HG02798 (cell line): ENCODE results near the gene RNF17.

Experiments used
- ATAC-seq: cut with Tn5 transposase; IDR thresholded peaks from one replicate; pipeline ENCODE4 v1.9.1; 2021; ENCODE audit warnings: mild to moderate bottlenecking; ENCODE audit not compliant: unreplicated experiment, poor library complexity

RNF17 gene

DNA sequence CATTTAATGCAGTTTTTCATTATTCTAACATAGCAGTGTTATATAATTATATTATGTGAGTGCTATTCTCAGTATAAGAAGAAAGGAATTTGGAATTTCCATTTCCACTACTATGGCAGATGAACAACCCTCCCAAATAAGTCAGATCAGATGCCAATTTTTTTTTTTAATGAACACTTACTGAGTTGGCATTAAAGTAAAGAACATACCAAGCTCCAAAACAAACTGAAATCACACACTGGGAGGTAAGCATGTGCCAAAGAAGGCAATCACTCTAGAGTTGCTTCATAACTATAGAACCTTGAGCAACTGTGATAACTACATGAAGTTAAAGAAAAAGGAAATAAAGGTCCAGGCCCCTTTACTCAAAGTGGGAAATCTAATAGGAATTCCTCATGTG is 90.3 kb downstream of the RNF17 start:
- no peak for ATAC-seq

DNA sequence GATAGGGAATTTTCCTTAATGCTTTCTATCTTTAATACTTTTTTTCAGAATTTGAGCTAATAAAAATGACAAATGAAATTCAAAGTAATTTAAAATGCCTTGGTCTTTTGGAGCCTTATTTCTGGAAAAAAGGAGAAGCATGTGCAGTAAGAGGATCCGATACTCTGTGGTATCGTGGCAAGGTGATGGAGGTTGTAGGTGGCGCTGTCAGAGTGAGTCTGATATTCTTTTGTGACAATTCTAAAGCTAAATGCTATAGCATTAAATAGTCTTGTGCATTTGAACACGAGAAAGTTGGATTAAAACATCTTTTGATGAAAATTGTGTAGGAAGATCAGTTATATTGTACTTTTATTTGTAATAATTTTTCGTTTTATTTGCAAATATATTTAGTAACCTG is 95.0 kb downstream of the RNF17 start:
- ATAC-seq = no peak

DNA sequence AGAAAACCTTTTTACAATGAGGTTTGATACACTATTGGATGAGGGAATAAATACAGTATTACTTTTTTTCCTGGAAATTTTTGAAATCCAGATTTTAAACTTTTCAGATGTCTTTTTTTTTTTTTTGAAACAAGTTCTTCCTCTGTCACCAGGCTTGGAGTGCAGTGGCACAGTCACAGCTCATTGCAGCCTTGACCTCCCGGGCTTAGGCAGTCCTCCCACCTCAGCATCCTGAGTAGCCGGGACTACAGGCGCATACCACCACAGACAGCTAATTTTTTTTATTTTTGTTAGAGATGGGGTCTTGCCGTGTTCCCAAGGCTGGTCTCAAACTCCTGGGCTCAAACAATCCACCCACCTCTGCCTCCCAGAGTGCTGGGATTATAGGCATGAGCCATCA is 96.8 kb downstream of the RNF17 start:
- no peak for ATAC-seq

DNA sequence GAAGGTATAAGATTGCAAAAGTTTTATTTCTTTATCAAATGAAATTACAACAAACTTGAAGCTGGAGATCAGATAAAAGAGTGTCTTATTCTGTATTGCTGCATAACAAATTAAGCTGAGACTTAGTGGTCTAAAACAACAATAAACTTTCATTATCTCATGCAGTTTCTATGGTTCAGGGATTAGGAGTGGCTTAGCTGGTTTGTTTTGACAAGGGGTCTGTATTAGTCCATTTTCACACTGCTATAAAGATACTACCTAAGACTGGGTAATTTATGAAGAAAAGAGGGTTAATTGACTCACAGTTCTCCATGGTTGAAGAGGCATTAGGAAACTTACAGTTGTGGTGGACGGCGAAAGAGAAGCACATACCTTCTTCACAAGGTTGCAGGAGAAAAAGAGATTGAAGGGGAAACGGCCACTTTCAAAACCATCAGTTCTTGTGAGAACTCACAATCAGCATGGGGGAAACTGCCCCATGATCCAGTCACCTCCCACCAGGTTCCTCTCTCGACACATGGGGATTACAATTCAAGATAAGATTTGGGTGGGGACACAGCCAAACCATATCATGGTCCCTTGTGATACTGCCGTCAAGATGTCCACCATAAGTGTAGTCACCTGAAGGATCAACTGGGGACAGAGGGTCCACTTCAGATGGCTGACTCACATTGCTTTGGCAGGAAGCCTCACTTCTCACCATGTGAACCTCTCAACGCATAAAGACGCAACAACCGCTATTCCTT is 97.8 kb downstream of the RNF17 start:
- ATAC-seq = no peak

DNA sequence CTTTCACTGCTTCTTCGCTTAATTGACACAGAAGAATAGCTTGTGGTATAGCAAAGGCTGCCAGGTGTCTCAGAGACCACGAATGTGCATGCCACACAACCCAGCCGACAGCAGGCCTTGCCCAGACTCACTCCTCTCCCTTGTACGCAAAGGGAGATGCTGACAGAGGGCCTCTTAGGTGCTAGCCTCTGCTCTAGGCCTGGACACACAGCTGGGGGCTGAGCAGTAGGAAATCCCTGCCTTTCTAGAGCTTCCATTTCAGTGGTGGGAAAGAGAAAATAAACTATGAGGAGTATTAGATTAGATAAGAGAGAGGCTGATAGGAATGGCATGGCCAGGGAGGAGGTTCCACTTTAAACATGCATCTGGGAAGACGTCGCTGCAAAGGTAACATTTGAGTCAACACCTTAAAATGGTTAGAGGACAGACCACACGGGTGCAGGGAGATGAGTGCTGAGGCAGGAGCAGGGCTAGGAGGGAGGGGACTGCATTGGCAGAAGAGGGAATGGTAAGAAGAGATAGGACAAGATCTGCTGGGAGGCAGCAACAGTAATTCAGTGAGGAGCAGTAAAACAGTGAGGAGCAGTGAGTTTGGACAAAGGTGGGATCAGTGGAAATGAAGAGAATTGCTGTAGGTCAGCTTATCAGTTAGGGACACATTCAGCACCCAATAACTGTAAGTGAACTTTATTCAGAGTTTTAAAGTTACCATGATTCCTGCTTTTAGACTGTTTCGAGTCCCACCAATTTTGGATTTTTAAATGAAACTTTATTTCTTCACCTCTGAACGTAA is 100.0 kb downstream of the RNF17 start:
- no peak for ATAC-seq

DNA sequence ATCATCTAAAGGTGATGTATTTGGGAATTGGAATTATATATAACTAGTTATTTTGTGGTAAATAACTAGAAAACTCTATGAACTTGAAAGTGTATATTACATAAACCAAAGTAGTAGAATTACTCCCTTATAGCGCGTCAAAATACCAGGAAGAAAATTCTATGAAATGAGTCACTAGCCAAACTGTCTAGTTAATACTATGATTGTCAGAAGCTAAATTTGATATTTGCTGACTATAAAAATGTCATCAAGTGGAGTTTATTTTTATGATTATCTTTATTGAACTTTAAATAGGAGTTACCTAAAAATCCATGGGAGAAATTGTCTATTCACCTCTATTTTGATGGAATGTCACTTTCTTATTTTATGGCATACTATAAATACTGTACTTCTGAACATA is 100.6 kb downstream of the RNF17 start:
- no peak for ATAC-seq

DNA sequence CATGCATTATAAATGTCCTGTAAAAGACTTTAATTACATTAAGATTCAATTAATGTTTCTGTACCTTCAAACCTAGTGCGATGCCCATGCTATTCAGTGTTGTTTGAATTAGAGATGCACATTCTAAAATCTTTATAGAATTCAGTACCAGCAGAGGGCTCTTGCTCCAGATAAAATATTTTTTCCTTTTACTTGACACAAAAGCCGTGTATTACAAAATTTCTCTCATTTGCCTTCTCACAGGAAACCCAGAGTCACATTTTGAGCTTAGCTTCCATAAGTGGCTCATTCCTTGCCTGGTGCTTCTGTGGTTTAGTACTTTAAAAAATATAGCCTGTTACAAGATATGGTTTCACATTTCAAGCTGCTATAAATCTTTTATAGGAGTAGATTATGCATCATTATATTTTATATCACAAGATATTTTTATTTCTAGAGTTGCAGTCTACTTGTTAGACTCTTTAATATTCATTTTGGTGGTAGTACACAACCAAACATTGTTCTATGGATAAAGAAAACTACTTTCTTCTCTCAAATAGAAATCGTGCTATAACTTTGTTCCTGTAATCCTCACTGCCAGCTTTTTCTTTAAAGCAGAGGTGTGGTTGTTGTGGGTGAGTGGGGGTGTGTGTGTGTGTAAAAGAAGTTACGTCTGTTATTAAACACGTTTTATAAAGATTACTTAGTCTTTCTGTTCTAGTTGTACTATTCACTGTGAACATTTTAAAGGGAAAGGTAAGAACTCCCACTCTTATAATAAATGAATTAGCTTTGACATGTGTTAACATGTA is 101.4 kb downstream of the RNF17 start:
- ATAC-seq = no peak

DNA sequence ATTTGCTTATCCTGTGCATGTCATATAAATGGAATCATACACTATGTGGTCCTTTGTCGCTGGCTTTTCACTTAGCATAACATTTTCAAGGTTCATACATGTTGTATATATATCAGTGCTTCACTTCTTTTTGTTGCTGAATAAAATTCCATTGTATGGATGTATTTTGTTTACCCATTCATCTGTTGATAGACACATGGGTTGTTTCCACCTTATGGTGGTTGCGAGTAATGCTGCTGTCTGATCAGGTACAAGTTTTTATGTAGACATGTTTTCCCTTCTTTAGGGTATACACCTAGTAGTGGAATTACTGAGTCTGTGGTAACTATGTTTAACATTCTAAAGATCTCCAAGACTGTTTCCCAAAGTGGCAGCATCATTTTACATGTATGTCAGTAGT is 102.5 kb downstream of the RNF17 start:
- no peak for ATAC-seq

DNA sequence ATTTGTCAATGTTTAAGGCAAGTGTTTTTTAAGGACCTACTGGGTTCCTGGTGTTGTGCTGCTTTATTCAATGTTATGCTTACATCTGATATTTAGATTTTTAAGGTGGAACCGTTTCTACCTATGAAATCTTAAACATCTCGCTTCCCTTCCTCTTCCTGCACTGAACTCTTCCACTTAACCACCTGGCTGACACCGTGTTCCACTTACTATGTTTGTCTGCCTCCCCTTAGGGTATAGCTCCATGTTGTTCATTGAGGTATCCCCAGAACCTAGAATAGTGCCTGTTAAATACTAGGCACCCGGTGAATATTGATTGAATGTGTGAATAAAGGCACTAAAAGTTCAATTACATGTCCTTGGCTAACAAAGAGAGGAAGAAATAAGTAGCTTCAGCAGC is 104.9 kb downstream of the RNF17 start:
- ATAC-seq = no peak

DNA sequence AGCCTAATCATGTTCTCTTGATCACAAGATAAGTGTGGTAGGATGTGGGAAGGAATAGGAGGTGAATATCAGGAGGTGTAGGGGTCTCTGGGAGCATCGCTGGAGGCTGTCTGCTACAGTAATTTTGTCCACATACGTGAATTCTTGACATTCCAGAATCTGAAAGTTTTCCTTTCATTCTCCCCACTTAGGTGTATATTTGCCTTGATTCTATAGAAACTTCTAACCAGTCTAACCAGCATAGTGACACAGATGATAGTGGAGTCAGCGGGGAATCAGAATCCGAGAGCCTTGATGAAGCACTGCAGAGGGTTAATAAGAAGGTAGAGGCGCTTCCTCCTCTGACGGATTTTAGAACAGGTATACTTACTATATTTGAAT is 106.4 kb downstream of the RNF17 start:
- ATAC-seq = no peak

DNA sequence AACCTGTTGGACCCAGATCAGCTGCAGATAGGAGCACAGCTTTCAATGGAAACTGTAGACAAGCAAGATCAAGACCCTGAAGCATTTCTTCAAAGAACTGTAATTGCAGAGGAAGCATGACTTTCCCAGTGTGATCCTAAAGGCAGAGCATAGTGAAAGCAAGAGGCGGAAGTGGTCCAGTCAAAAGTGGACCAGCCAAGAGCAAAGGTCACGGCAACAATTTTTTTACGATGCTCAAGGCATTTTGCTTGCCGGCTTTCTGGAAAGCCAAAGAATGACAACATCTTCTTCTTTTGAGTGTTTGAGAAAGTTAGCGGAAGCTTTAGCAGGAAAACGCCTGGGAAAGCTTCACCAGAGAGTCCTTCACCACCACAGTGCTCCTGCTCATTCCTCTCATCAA is 111.6 kb downstream of the RNF17 start:
- ATAC-seq = no peak

DNA sequence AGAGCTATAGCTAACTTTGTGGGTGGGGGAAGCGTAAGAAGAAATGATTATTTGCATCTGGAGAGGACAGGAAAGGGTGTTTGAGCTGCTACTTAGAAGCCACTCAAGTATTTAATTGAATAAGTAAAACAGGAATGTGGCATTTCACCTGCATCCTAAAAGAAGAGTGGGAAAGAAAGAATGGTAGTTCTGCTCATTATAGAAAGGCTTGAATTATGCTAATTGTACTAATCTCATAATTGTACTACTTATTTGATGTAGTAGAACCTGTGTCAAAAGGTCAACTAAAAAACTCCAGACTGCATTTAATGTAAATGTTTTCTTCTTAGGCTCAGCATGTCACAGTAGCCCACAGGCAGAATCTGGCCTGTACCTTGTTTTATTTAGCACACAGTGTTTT is 113.6 kb downstream of the RNF17 start:
- ATAC-seq = no peak

DNA sequence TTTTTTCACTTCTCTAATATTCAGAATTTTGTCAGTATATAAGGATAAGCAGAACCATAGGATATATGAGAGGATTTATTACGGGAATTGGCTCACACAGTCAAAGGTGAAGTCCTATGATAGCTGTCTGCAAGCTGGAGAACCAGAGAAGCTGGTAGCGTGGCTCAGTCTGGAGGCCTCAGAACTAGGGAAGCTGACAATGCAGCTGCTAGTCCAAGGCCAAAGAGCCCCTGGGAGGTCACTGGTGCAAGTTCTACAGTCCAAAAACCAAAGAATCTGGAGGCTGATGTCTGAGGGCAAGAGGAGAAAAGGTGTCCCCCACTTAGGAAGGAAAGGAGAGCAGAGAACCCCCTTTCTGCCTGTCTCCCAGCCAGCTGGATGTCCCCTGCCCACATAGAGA is 114.4 kb downstream of the RNF17 start:
- ATAC-seq = no peak

DNA sequence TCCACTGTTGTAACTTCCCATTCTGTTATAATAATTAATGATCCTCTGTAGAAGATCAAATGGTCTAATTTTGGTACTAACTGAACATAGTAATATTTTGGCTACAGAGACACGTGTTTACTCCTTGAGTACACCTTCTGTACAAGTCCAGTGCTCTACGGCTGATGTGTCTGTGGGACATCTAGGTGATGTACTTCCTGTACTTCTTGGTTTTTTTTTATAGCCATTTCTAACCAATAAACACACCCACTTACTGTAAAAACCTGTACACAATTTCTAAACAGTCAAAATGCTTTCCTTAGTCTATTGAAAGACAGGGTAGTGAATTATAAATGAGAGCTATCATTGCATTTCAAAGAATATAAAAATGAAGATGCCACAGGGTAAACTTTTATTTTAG is 118.7 kb downstream of the RNF17 start:
- no peak for ATAC-seq

DNA sequence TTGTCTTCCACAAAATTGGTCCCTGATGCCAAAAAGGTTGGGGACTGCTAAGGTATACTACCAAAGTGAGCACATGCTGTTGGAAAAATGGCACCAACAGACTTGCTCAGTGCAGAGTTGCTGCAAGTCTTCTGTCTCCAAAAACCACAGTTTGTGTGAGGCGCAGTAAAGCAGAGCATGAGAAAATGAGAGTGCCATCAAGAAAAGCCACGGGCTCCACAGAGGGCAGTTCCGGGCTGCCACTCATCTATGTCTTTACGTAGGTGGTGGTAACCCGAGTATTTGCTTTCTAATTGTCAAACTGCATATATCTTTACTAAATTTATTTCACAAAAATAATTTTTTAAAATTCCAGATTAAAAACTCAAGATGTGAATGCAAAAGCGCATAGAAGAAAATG is 123.8 kb downstream of the RNF17 start:
- ATAC-seq = no peak

DNA sequence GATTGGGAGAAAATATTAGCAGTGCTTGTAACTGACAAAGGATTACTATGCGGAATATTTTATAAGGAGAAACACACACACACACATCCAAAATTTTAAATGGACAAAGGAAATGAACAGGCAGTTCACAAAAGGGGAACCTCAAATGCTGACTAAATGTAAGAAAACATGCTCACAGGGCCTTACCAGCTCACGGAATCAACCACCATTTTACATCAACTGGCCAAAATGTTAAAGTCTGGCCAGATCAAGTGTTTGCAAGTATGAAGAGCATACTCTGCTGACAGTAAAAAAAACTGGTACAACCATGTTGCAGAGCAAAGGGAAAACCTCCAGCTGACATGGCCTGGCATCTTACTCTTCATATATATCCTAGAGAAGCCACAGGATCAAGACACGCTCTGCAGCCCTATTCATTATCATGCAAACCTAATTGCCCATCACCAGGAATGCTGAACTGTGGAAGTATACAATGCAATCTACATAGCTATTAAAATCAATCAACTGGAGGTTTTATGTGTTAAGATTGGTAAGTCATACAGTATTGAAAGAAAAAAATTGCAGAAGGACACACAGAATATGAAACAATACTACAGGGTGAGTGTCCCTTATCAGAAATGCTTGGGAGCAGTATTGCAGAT is 124.4 kb downstream of the RNF17 start:
- ATAC-seq = no peak

DNA sequence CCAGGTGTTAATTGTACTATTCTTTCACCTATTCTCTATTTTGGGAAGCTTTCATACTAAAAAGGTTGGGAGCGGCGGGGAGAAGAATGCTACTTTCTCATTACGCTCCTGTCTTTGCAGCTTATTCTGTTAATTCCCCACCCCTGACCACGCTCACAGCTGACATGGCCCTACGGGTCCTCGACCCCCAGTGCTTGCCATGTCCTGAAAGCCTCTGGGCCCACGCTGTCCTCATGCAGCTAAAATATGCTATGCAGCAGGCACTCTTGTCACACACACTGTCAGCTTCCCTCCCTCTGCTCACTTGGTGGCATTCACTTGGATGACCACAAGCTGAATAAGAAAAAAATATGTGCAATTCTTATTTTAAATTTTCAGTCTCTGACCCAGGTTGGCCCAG is 126.3 kb downstream of the RNF17 start:
- ATAC-seq = no peak

DNA sequence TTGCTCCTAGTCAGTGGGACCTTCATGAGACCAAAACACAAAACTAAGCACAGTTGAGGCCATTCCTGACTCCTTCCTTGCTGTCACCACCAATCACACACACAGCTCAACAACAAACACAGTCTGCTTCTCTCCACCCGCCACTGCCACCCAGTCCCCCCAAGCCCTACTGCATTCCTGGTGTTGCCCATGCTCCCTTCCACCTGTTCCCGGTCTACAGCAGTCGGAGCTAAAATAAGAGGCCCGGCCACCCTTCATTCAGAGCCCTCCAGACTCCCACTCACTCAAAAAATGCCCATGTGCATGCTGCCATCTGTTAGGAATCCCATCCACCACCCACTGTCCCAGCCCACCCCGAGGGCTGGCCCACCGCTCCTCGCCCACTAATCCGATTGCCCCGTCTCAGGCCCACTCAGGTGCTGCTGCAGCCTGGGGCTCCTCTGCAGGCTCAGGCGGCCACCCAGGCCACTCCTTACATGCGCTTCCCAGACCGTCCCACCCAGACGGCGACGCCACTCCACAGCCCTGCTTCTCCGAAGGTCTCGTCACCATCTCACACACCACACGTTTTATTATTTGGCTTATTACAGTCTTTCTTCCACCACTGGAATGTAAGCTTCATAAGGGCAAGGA is 127.6 kb downstream of the RNF17 start:
- ATAC-seq = no peak

DNA sequence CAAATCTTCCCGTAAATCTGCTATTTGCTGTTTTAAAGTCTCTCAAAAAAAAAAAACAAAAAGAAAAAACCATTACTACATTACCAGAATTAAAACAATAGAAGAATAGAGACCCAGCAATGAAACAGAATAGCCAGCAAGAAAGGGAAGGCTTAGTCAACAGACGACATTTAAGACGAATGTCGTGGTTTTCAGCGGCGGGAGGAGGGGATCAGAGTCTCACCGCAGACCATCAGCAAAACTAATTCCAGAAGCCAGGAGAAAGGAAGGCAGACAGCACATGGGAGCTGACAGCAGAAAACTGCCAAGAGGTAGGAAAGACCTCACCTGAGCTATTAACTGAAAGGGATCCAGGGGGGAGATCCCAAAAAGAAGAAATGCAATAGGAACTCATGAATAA is 128.9 kb downstream of the RNF17 start:
- no peak for ATAC-seq

DNA sequence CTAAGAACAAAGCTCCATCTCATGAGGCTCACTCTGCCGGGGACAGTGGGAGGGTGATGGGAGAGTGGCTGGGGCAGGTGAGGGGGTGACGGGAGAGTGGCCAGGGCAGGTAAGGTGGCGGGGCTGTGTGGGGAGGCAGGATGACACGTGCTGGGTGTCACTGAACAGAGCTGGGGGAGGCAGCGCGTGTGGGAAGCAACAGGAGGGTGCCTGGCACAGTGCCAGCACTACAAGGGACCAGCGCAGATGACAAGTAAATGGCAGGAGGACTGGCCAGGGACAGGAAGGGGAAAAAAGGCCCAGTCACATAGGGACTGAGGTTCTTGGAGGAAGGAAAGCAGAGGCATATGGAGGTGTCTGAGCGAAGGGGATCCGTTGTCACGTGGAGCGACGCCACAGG is 129.9 kb downstream of the RNF17 start:
- ATAC-seq = no peak
